DOHH2 (cell line): ENCODE data around the gene EBF3.

ENCODE experiments used
- H3F3A ChIP-seq: fragments of 200-600 bp; sonication (generic), shearing (Covaris generic); 2 replicates; pipeline ENCODE4 v1.6.0; 2016; ENCODE audit warnings: antibody characterized with exemption, mild to moderate bottlenecking; ENCODE audit not compliant: control insufficient read depth, insufficient read depth
- H3K27ac ChIP-seq: fragments of 200-600 bp; sonication (generic); 2 replicates; pipeline ENCODE4 v1.5.1; 2014; ENCODE audit warnings: low read depth, mild to moderate bottlenecking, low read length, moderate library complexity
- H3K27me3 ChIP-seq: fragments of 200-600 bp; sonication (generic); 2 replicates; pipeline ENCODE4 v1.6.1; 2014; ENCODE audit warnings: mild to moderate bottlenecking, low read length, mixed read lengths; ENCODE audit not compliant: control insufficient read depth
- H3K36me3 ChIP-seq: fragments of 200-600 bp; sonication (generic); 2 replicates; pipeline ENCODE4 v1.6.1; 2014; ENCODE audit warnings: mild to moderate bottlenecking, low read length, moderate library complexity, mixed read lengths; ENCODE audit not compliant: control insufficient read depth
- H3K4me1 ChIP-seq: fragments of 200-600 bp; sonication (generic); 2 replicates; pipeline ENCODE4 v1.6.1; 2014; ENCODE audit warnings: mild to moderate bottlenecking, low read length, mixed read lengths; ENCODE audit not compliant: control insufficient read depth
- H3K4me2 ChIP-seq: fragments of 200-600 bp; sonication (generic); 2 replicates; pipeline ENCODE4 v1.6.0; 2014; ENCODE audit warnings: mild to moderate bottlenecking, low read length, moderate library complexity
- H3K4me3 ChIP-seq: fragments of 200-600 bp; sonication (generic); 2 replicates; pipeline ENCODE4 v1.5.1; 2014; ENCODE audit warnings: mild to moderate bottlenecking, low read length, mixed read lengths
- H3K79me2 ChIP-seq: fragments of 200-600 bp; sonication (generic); 2 replicates; pipeline ENCODE4 v1.6.1; 2014; ENCODE audit warnings: mild to moderate bottlenecking, low read length, mixed read lengths; ENCODE audit not compliant: control insufficient read depth
- H3K9me2 ChIP-seq: fragments of 200-600 bp; sonication (generic); replicated peaks from 2 replicates; pipeline ENCODE4 v1.6.1; 2014; ENCODE audit warnings: mild to moderate bottlenecking, low read length, mixed read lengths; ENCODE audit not compliant: control insufficient read depth
- H3K9me3 ChIP-seq: fragments of 200-600 bp; sonication (generic); 2 replicates; pipeline ENCODE4 v1.6.1; 2014; ENCODE audit warnings: antibody characterized with exemption, low read length, mixed read lengths; ENCODE audit not compliant: control insufficient read depth, insufficient read depth
- H4K20me1 ChIP-seq: fragments of 200-600 bp; sonication (generic); 2 replicates; pipeline ENCODE4 v1.6.0; 2014; ENCODE audit warnings: low read depth, mild to moderate bottlenecking, antibody characterized with exemption, low read length, moderate library complexity; ENCODE audit not compliant: control insufficient read depth, insufficient read depth
- EZH2phosphoT487 ChIP-seq: fragments of 200-600 bp; sonication (generic); IDR thresholded peaks from 2 replicates; pipeline ENCODE4 v1.6.1; 2017; ENCODE audit warnings: borderline replicate concordance, mild to moderate bottlenecking, antibody characterized with exemption, low read length, moderate library complexity, mixed read lengths
- TF ChIP-seq, protein P1 (sequence below): fragments of 200-600 bp; sonication (generic); IDR thresholded peaks from one replicate; pipeline ENCODE4 v1.5.1; 2014; ENCODE audit warnings: antibody characterized with exemption, mild to moderate bottlenecking, low read depth, low read length; ENCODE audit not compliant: poor library complexity, severe bottlenecking

The EBF3 gene

GRCh38 chr10:129790715-129791446 lies 173.2 kb downstream of the EBF3 start:
- H3K4me3 ChIP-seq = no peak overlapping the region
- no peaks in the 10 kb centered on the region for H3K27me3 ChIP-seq
- H3K79me2 ChIP-seq = no peaks in the 10 kb centered on the region
- H3K36me3 ChIP-seq = no peaks in the 10 kb centered on the region
- no peaks in the 10 kb centered on the region for H3K9me3 ChIP-seq
- no peak overlapping the region for H3K4me2 ChIP-seq
- H4K20me1 ChIP-seq = no peaks in the 10 kb centered on the region
- no peaks in the 10 kb centered on the region for H3F3A ChIP-seq
- no peaks in the 10 kb centered on the region for H3K4me1 ChIP-seq
- no peaks in the 10 kb centered on the region for H3K9me2 ChIP-seq
- no peak for TF ChIP-seq EZH2phosphoT487
- TF ChIP-seq, protein P1, sequence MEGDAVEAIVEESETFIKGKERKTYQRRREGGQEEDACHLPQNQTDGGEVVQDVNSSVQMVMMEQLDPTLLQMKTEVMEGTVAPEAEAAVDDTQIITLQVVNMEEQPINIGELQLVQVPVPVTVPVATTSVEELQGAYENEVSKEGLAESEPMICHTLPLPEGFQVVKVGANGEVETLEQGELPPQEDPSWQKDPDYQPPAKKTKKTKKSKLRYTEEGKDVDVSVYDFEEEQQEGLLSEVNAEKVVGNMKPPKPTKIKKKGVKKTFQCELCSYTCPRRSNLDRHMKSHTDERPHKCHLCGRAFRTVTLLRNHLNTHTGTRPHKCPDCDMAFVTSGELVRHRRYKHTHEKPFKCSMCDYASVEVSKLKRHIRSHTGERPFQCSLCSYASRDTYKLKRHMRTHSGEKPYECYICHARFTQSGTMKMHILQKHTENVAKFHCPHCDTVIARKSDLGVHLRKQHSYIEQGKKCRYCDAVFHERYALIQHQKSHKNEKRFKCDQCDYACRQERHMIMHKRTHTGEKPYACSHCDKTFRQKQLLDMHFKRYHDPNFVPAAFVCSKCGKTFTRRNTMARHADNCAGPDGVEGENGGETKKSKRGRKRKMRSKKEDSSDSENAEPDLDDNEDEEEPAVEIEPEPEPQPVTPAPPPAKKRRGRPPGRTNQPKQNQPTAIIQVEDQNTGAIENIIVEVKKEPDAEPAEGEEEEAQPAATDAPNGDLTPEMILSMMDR = no peak
- H3K27ac ChIP-seq = no peak overlapping the region

DNA sequence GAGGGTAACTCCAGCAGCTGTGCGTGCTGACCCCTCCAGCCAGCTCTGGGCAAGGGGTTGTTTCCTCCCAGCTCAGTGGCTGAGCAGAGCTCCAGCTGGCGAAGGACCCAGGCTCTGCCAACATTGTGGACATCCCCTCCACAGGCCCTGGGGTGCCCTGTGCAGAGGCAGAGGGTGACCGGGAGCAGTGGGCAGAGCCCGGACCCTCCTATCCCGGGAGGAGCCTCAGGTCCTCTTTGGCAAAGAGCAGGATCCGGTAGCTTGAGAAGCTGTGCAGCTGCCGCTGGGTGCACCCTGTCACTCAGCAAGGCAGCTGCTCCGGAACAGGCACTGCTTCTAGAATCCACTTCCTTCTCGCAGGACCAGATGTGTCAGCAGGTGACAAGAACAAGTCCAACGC lies 175.9 kb downstream of the EBF3 start:
- no peak for TF ChIP-seq EZH2phosphoT487
- TF ChIP-seq, protein P1 = no peak
- Histone ChIP-seq H3F3A (no peaks in the 10 kb centered on the region), H3K27me3 (no peaks in the 10 kb centered on the region), H3K4me2 (no peak overlapping the region), H3K79me2 (no peaks in the 10 kb centered on the region), H3K27ac (no peak overlapping the region), H4K20me1 (no peaks in the 10 kb centered on the region), H3K9me2 (no peaks in the 10 kb centered on the region), H3K9me3 (no peaks in the 10 kb centered on the region), H3K4me3 (no peak overlapping the region), H3K4me1 (no peaks in the 10 kb centered on the region), H3K36me3 (no peaks in the 10 kb centered on the region)

GRCh38 chr10:129787557-129787956 lies 176.5 kb downstream of the EBF3 start:
- H3K79me2 ChIP-seq = no peaks in the 10 kb centered on the region
- no peaks in the 10 kb centered on the region for H3K9me3 ChIP-seq
- H3K4me3 ChIP-seq = no peak overlapping the region
- H3K27me3 ChIP-seq = no peaks in the 10 kb centered on the region
- TF ChIP-seq, protein P1 = no peak
- no peak for TF ChIP-seq EZH2phosphoT487
- H3F3A ChIP-seq = no peaks in the 10 kb centered on the region
- H3K4me1 ChIP-seq = no peaks in the 10 kb centered on the region
- no peak overlapping the region for H3K27ac ChIP-seq
- H3K36me3 ChIP-seq = no peaks in the 10 kb centered on the region
- H3K4me2 ChIP-seq = no peak overlapping the region
- no peaks in the 10 kb centered on the region for H4K20me1 ChIP-seq
- no peaks in the 10 kb centered on the region for H3K9me2 ChIP-seq

- Histone ChIP-seq H3K79me2 (no peaks in the 10 kb centered on the region), H3F3A (no peaks in the 10 kb centered on the region), H3K9me3 (no peaks in the 10 kb centered on the region), H3K27me3 (no peaks in the 10 kb centered on the region), H3K27ac (no peak overlapping the region), H3K4me3 (no peak overlapping the region), H3K4me1 (no peaks in the 10 kb centered on the region), H3K4me2 (no peak overlapping the region), H3K36me3 (no peaks in the 10 kb centered on the region), H4K20me1 (no peaks in the 10 kb centered on the region), H3K9me2 (no peaks in the 10 kb centered on the region)
- TF ChIP-seq, protein P1 = no peak
- TF ChIP-seq EZH2phosphoT487 = no peak
Observed at GRCh38 chr10:129786216-129786615, 177.9 kb downstream of the EBF3 start.
